ENCODE data around the gene NTHL1. TPM values are rescaled to one million over a fixed set of nuclear protein-coding genes. Genes with fewer than 3 reads are reported as not detected.
A peak's percentile ranks its signal among the peaks of the same experiment; 100 is the strongest.

The NTHL1 gene
- total and polyA plus RNA-seq, 9 of the 15 experiments (the other 6 are each of a cell fraction or from before 2014, with no cell fraction given): 1.1 to 58.8 (median 17.6) TPM

- TF ChIP-seq ZBTB2 (IDR thresholded peaks at IDR 0.05) (no peak), ARID3A (IDR thresholded peaks at IDR 0.05; ENCODE audit: borderline replicate concordance, low read depth, low read length) (no peak), ETS2 (tag; IDR thresholded peaks at IDR 0.05; ENCODE audit: borderline replicate concordance, poor library complexity, severe bottlenecking) (no peak), ZEB2 (IDR thresholded peaks at IDR 0.05) (no peak), ETS1 (conservative IDR thresholded peaks at IDR 0.05; ENCODE audit: control insufficient read depth, low read depth, low read length) (peak; percentile 87), STAT6 (CRISPR knock-in tag; IDR thresholded peaks at IDR 0.05) (no peak), BCOR (IDR thresholded peaks at IDR 0.05) (no peak; the same call in 1 of the 2 replicates), CHCHD3 (CRISPR knock-in tag; IDR thresholded peaks at IDR 0.05) (no peak), NR2C1 (IDR thresholded peaks at IDR 0.05) (no peak), NR2C1 (tag; IDR thresholded peaks at IDR 0.05) (peak; percentile 51; the same call in 1 of the 2 replicates), ZNF232 (CRISPR knock-in tag; IDR thresholded peaks at IDR 0.05) (no peak), CBX1 (IDR thresholded peaks at IDR 0.05; ENCODE audit: low read depth) (0 out of 2 replicates have a peak, but pooled peaks have one; percentile 68), HNRNPUL1 (IDR thresholded peaks at IDR 0.05; ENCODE audit: low read length) (no peak), RBM34 (IDR thresholded peaks at IDR 0.05; ENCODE audit: borderline replicate concordance, insufficient read depth, low read length) (no peak), TEAD4 (IDR thresholded peaks at IDR 0.05; ENCODE audit: low read length) (no peak), TEAD4 (CRISPR knock-in tag; IDR thresholded peaks at IDR 0.05; ENCODE audit: borderline replicate concordance) (no peak), MTF1 (CRISPR knock-in tag; IDR thresholded peaks at IDR 0.05; ENCODE audit: borderline replicate concordance) (no peak), ZNF586 (CRISPR knock-in tag; conservative IDR thresholded peaks at IDR 0.05) (no peak)
Measured at GRCh38 chr16:2003827-2004641, 43.6 kb downstream of the NTHL1 start (continued).

Data from K562 (cell line).